Suppressor macrophage treated with lipopolysaccharide for 1 hour (primary cell): Measurements from ENCODE around the gene EXOC2.

Source experiments
- DNase-seq, 3 donors: peaks; one replicate each; pipeline ENCODE4 v3.0.0-alpha.2; 2020 to 2022

EXOC2 gene

GRCh38 chr6:518218-518617 lies 174.7 kb downstream of the EXOC2 start:
- no peak for DNase-seq

GRCh38 chr6:516213-516612 lies 176.7 kb downstream of the EXOC2 start:
- no peak for DNase-seq

- DNase-seq, result no peak
These were observed 177.7 kb downstream of the EXOC2 start for GRCh38 chr6:515267-515666.

- DNase-seq, result no peak
These were observed 178.5 kb downstream of the EXOC2 start for GRCh38 chr6:514396-514978.

GRCh38 chr6:513961-514360 lies 179.0 kb downstream of the EXOC2 start:
- no peak for DNase-seq

DNA sequence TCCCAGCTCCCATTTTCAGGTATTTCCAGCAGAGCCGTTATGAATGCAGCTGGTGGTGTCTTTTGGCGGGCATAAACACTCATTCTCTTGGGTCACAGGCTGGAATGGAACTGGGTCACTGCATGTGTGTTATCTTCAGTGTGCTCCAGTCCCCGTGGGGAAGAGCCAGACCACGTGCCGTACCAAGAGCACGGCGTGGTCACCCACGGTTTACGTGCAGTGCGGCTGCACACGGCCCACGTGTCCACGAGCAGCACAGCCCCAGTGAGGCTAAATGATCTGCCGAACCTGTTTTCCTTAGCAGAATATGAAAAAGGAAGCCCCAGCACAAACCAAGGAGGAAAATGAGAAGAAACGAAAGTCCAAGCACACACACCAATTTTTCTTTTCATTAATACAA lies 179.9 kb downstream of the EXOC2 start:
- no peak for DNase-seq

GRCh38 chr6:511488-512137 lies 181.3 kb downstream of the EXOC2 start:
- DNase-seq, result no peak

DNA sequence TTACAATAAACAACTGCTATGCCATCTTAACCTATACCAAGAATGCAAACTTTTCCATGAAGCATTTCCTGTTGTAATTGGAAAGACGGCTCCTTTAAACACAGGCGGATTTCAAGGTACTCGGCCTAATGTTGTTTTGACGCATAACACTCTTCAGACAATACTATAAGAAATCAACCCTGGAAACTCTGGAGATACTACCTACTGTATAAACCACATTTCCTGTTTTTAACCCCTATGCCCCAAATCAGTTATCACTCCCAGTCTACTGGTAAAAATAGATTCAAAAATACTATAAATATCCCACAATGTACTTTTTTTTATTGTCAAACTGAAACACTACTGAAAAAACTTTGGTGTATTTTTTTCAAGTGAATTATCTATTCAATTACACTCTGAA lies 183.3 kb downstream of the EXOC2 start:
- no peak for DNase-seq

DNA sequence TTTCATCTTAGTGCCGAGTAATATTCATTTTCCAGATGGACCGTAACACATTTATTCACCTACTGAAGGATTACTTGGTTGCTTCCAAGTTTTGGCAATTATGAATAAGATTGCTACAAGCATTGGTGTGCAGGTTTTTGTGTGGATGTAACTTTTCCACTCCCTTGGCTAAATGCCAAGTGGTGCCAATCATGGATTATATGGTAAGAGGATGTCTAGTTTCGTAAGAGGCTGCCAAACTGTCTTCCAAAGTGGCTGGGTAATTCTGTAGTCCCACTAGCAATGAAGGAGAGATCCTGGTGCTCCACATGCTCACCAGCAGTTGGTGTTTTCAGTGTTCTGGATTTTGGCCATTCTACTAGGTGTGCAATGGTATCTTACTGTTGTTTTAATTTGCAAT lies 184.3 kb downstream of the EXOC2 start:
- DNase-seq, result no peak

GRCh38 chr6:508006-508405 lies 184.9 kb downstream of the EXOC2 start:
- DNase-seq, result no peak

DNA sequence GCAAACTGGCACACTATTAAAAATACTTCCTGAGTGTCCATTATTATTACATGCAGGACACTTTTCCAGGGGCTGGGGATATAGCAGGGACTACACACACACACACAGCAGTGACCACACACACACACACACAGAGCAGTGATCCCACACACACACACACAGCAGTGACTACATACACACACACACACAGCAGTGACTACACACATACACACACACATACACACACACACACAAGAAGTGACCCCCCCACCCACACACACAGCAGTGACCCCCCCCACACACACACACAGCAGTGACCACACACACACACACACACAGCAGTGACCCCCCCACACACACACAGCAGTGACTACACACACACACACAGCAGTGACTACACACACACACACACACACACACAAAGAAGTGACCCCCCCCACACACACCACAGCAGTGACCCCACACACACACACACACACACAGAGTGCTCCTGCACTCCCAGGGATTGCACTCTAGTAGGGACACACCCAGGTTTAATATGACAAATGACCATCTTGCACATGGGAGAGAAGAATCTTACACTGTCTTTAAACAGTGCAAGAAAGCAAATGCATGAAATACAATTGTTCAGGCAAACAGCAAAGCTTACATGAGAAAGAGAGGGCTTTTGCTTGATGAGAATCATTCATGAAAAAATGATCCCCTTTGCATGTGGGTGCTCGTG lies 185.9 kb downstream of the EXOC2 start:
- DNase-seq, result no peak

- DNase-seq, result peak; percentile 69 to 87 (median 73)
These were observed 186.4 kb downstream of the EXOC2 start for GRCh38 chr6:506508-506907.

- DNase-seq, result no peak
These were observed 187.6 kb downstream of the EXOC2 start for GRCh38 chr6:505374-505773.

- DNase-seq, result no peak
These were observed 188.4 kb downstream of the EXOC2 start for GRCh38 chr6:504446-504980.

DNA sequence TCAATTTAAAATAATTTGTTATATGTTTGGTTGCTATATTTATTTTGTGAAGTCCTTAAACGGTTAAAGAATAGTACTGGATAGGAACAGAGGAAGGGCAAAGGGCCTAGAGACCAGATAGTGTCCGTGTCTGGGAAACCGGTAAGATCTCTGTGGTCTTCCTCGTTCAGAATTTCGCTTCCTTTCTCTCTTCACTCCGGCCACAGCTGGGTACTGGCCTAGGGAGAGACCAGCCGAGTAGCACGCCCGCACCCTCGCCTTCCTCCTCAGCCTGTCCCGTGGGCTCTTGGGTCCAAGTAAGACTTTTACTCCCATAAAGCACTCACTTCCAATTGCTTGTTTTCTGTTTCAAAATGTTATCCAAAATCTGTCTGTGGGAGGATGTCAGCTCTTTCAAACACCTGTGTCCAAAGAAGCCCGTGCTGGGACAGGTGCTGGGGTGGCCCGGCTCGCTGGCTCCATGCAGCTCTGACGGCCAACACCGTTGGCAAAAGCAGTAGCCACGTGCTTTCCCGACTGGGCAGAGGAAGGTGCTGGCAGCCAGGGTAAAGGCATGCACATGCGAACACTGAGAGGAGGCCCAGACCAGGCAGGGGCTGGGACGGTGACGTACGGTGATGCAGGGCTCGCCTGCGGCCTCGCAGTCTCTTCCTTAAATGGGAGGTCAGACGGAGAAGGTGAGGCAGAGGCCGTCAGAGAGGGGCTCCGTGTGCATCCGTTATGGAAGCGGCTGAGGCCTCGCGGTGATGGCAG lies 189.2 kb downstream of the EXOC2 start:
- no peak for DNase-seq

- DNase-seq, result no peak
These were observed 190.2 kb downstream of the EXOC2 start for GRCh38 chr6:502761-503160.

DNA sequence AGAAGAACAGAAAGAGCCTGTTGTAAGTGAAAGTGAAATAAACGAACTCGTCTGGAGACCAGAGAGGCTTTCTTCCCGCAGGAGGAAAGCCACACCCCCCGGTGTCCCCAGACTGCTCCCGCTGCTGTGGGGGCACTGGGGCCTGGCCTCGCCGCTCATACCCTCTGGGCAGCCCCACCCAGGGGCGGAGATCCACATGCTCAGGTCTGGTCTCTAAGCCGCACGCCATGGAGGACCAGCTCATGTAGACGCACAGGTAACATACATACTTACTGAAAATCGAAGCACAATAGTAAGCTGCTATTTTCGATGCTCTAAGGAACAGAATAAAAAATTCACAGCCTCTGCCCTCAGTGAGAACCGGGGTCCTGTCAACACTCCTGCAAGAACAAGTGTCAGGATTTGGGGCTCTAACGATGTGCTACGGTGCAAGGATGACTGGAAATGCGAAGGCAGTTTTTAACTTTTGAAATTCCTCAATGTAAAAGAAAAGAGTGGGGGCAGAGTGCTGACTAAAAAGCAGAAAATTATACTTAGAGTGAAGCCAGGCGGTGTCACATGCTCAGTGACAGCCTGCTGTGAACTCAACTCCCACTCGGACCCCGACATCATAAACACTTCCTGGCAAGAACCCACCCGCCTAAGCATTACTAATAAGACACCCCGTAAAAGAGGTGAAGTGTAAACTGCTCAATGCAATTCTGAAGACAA lies 190.9 kb downstream of the EXOC2 start:
- DNase-seq, result peak; percentile 18 to 57 (median 27)

GRCh38 chr6:499617-500016 lies 193.3 kb downstream of the EXOC2 start:
- no peak for DNase-seq

DNA sequence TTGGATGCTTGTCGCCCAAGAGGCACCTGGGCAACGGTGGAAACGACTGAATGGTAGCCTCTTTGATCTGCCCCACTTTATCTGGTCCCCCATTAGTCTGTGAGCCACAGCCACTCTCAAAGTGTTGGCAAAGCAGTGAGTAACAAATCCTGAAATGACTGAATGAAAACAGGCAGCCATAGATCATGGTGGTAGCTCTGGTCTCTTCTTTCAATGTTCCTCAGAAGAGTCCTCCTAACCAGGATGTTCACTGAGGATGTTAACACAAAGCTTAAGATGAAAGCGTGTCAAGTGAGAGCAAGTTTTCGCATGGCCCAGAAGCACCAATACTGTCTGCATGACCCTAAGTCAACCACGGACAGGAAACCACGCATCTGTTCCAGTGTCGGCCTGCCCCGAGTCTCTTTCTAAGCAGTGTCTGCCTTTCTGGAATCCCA lies 194.1 kb downstream of the EXOC2 start:
- no peak for DNase-seq

GRCh38 chr6:497258-497657 lies 195.7 kb downstream of the EXOC2 start:
- no peak for DNase-seq

DNA sequence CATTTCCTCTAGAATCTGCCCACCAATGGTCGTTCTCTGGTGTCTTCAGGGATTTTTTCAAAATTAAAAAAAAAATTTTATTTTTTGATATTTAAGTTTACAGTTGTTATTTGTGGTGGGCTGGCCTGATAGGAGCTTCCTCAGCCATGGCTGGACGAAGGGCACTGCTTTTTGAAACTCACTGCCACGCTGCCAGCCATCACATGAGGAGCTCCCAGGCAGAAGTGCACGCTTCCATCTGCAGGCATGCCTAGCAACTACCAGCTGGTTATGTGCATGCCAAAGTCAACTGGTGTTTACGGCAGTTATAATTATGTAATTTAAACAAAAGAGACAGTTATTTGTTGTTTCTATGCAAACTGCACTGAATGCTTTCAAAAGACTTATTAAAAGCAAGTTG lies 196.3 kb downstream of the EXOC2 start:
- no peak for DNase-seq

DNA sequence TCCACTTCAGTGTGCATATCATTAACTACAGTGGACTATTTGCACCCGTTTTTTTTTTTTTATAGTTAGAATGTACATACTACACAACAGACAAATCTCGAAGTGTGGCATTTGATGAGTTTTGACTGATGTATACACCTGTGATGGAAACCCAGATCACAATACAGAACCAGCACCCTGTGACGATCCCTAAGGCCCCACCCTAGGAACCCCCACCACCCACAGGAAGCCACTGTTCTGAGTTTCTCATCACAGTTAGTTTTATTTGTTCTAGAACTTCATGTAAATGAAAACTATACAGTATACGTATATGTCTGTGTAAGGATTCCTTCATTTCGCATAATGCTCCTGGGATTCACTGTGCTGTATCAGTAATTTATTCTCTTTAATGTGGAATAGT lies 198.5 kb downstream of the EXOC2 start:
- DNase-seq, result no peak

DNA sequence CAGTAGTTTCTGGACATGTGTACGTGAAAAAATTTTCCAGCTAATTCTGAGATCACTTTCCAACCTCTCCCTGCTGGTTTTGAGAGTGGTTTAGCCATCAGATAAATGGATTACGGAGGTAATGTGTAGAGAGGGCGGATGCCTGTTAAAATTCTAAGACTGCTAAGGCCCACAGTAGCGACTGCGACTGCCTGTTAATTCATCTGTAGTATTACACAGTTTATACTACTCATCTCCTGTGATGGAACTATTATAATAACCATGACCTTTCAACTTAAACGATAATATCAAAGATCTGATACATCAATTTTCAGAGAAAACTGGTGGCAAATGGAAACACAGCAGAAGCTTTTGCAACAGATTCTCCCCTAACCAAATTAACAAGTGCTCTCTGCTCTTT lies 199.1 kb downstream of the EXOC2 start:
- DNase-seq, result no peak
